ENCODE measurements around the gene ABCA10.

The ABCA10 gene

GRCh38 chr17:69117855-69118784 lies 110.5 kb downstream of the ABCA10 start:
- TF ChIP-seq CTCF (IDR thresholded peaks at IDR 0.05; ENCODE audit: low read depth, low read length), result no peak
- no peak for DNase-seq (ENCODE audit: extremely low read depth, low read depth)

- TF ChIP-seq CTCF (IDR thresholded peaks at IDR 0.05; ENCODE audit: low read depth, low read length), result no peak
- no peak for DNase-seq (ENCODE audit: extremely low read depth, low read depth)
These were observed 116.8 kb downstream of the ABCA10 start for GRCh38 chr17:69111794-69112193.

- DNase-seq (ENCODE audit: extremely low read depth, low read depth), result no peak
- no peak for TF ChIP-seq CTCF (IDR thresholded peaks at IDR 0.05; ENCODE audit: low read depth, low read length)
These were observed 122.5 kb downstream of the ABCA10 start for GRCh38 chr17:69105907-69106730.

- no peak for DNase-seq (ENCODE audit: extremely low read depth, low read depth)
- no peak for TF ChIP-seq CTCF (IDR thresholded peaks at IDR 0.05; ENCODE audit: low read depth, low read length)
These were observed 124.9 kb downstream of the ABCA10 start for GRCh38 chr17:69103557-69104233.

- DNase-seq (ENCODE audit: extremely low read depth, low read depth), result no peak
- TF ChIP-seq CTCF (IDR thresholded peaks at IDR 0.05; ENCODE audit: low read depth, low read length), result no peak
These were observed 130.0 kb downstream of the ABCA10 start for GRCh38 chr17:69098625-69099024.
